HepG2 (cell line): ENCODE data around the gene MPLKIP. TPM values are rescaled to one million over a fixed set of nuclear protein-coding genes. Genes with fewer than 3 reads are reported as not detected.
A peak's percentile ranks its signal among the peaks of the same experiment; 100 is the strongest.

Experiments
- ATF7 ChIP-seq, 2 experiments: fragments of 450-650 bp in 1 of 2; sonication (generic) in 1 of 2; formaldehyde crosslinking in 1 of 2; IDR thresholded peaks; 2 replicates each; pipeline versions ENCODE4 v1.4.0 to v1.6.1; 2016 to 2020; ENCODE audit warnings: antibody characterized with exemption in 1 of 2, mild to moderate bottlenecking in 1 of 2, missing genetic modification reagents in 1 of 2
- LRRFIP1 ChIP-seq: sonication (generic); formaldehyde crosslinking; conservative IDR thresholded peaks from 2 replicates; pipeline ENCODE4 v1.4.0; 2020; ENCODE audit warnings: missing genetic modification reagents
- MED1 ChIP-seq: sonication (generic); formaldehyde crosslinking; IDR thresholded peaks from 2 replicates; pipeline ENCODE4 v1.4.0; 2020; ENCODE audit warnings: missing genetic modification reagents
- POLR2AphosphoS2 ChIP-seq: IDR thresholded peaks from 2 replicates; pipeline ENCODE4 v1.6.1; 2011; ENCODE audit warnings: low read depth, low read length, improper control_type of control experiment
- RELA ChIP-seq: sonication (generic); formaldehyde crosslinking; IDR thresholded peaks from 2 replicates; pipeline ENCODE4 v1.4.0; 2020; ENCODE audit warnings: missing genetic modification reagents
- RFX1 ChIP-seq: fragments of 450-650 bp; IDR thresholded peaks from 2 replicates; pipeline ENCODE4 v1.6.1; 2017
- SRF ChIP-seq: IDR thresholded peaks from 2 replicates; pipeline ENCODE4 v1.6.1; 2011; ENCODE audit warnings: mild to moderate bottlenecking, low read depth, low read length, moderate library complexity
- TBP ChIP-seq: sonication (generic); formaldehyde crosslinking; IDR thresholded peaks from 2 replicates; pipeline ENCODE4 v1.5.0; 2020; ENCODE audit warnings: missing genetic modification reagents
- TGIF2 ChIP-seq: IDR thresholded peaks from 2 replicates; pipeline ENCODE4 v1.6.1; 2016; ENCODE audit warnings: control low read depth, missing compliant biosample characterization
- TMF1 ChIP-seq: sonication (generic); formaldehyde crosslinking; IDR thresholded peaks from 2 replicates; pipeline ENCODE4 v1.8.1; 2022; ENCODE audit warnings: low read depth, missing genetic modification reagents
- ZBTB1 ChIP-seq: sonication (generic); formaldehyde crosslinking; IDR thresholded peaks from 2 replicates; pipeline ENCODE4 v1.4.0; 2020; ENCODE audit warnings: missing genetic modification reagents, borderline replicate concordance
- ZFP37 ChIP-seq: sonication (generic); formaldehyde crosslinking; IDR thresholded peaks from 2 replicates; pipeline ENCODE4 v1.4.0; 2020; ENCODE audit warnings: missing genetic modification reagents, borderline replicate concordance
- ZNF224 ChIP-seq: sonication (generic); formaldehyde crosslinking; IDR thresholded peaks from 2 replicates; pipeline ENCODE4 v1.5.0; 2020; ENCODE audit warnings: mild to moderate bottlenecking, missing genetic modification reagents
- ZNF232 ChIP-seq: sonication (generic); formaldehyde crosslinking; IDR thresholded peaks from 2 replicates; pipeline ENCODE4 v1.4.0; 2020; ENCODE audit warnings: missing genetic modification reagents, borderline replicate concordance
- ZNF296 ChIP-seq: sonication (generic); formaldehyde crosslinking; conservative IDR thresholded peaks from 2 replicates; pipeline ENCODE4 v1.5.0; 2020; ENCODE audit warnings: mild to moderate bottlenecking, missing genetic modification reagents
- ZNF33A ChIP-seq: sonication (generic); formaldehyde crosslinking; IDR thresholded peaks from 2 replicates; pipeline ENCODE4 v1.5.1; 2020; ENCODE audit warnings: missing genetic modification reagents, mild to moderate bottlenecking, moderate library complexity, borderline replicate concordance
- ZNF546 ChIP-seq: sonication (generic); formaldehyde crosslinking; conservative IDR thresholded peaks from 2 replicates; pipeline ENCODE4 v1.8.1; 2023; ENCODE audit warnings: mild to moderate bottlenecking, missing genetic modification reagents
- ZNF552 ChIP-seq: sonication (generic); formaldehyde crosslinking; IDR thresholded peaks from 2 replicates; pipeline ENCODE4 v1.9.0; 2022; ENCODE audit warnings: missing genetic modification reagents, mild to moderate bottlenecking, borderline replicate concordance
- ZNF562 ChIP-seq: sonication (generic); formaldehyde crosslinking; IDR thresholded peaks from 2 replicates; pipeline ENCODE4 v1.8.0; 2022; ENCODE audit warnings: missing genetic modification reagents, borderline replicate concordance
- ZNF724P ChIP-seq: sonication (generic); formaldehyde crosslinking; IDR thresholded peaks from 2 replicates; pipeline ENCODE4 v1.8.0; 2022; ENCODE audit warnings: missing genetic modification reagents, borderline replicate concordance
- ZNF749 ChIP-seq: sonication (generic); formaldehyde crosslinking; IDR thresholded peaks from 2 replicates; pipeline ENCODE4 v1.8.0; 2022; ENCODE audit warnings: mild to moderate bottlenecking, missing genetic modification reagents, moderate library complexity, borderline replicate concordance
- ZNF841 ChIP-seq: sonication (generic); formaldehyde crosslinking; IDR thresholded peaks from 2 replicates; pipeline ENCODE4 v1.8.1; 2023; ENCODE audit warnings: missing genetic modification reagents, borderline replicate concordance
- polyA plus RNA-seq, 8 experiments: library from polyadenylated mRNA; depleted of rRNA in 3 of 8; stranded (reverse) in 7 of 8; unstranded in 1 of 8; fragments of >200 nt; fragmentation: Illumina TruSeq in 4 of 8; extraction: Trizol in 4 of 8; gene quantifications; 2 replicates each; pipeline versions ENCODE4 v1.2.1 to v1.2.3, GENCODE V29; 2011 to 2016; ENCODE audit warnings: low read depth in 4 of 8, missing spikeins in 1 of 8, mixed read lengths in 1 of 8; ENCODE audit not compliant: insufficient read depth in 1 of 8
- total RNA-seq, 5 experiments: library from RNA; depleted of rRNA; stranded (reverse); fragments of >200 nt; fragmentation: Illumina TruSeq; extraction: Trizol; gene quantifications; 2 replicates each; pipeline ENCODE4 v1.2.3, GENCODE V29; 2016; ENCODE audit warnings: low read depth in 1 of 5
- TF ChIP-seq, protein P1 (sequence below): sonication (generic); formaldehyde crosslinking; IDR thresholded peaks from 2 replicates; pipeline ENCODE4 v1.5.1; 2020; ENCODE audit warnings: missing genetic modification reagents, mild to moderate bottlenecking, borderline replicate concordance
- TF ChIP-seq, protein P2 (sequence below): sonication (generic); formaldehyde crosslinking; IDR thresholded peaks from 2 replicates; pipeline ENCODE4 v1.4.0; 2020; ENCODE audit warnings: mild to moderate bottlenecking, missing genetic modification reagents
- TF ChIP-seq, protein P3 (sequence below): sonication (generic); formaldehyde crosslinking; IDR thresholded peaks from 2 replicates; pipeline ENCODE4 v1.8.0; 2022; ENCODE audit warnings: missing genetic modification reagents, mild to moderate bottlenecking, borderline replicate concordance

The MPLKIP gene
- total and polyA plus RNA-seq, 2 of the 13 experiments (the other 11 are each of a cell fraction or from before 2014, with no cell fraction given): 40.1 to 45.7 TPM

DNA sequence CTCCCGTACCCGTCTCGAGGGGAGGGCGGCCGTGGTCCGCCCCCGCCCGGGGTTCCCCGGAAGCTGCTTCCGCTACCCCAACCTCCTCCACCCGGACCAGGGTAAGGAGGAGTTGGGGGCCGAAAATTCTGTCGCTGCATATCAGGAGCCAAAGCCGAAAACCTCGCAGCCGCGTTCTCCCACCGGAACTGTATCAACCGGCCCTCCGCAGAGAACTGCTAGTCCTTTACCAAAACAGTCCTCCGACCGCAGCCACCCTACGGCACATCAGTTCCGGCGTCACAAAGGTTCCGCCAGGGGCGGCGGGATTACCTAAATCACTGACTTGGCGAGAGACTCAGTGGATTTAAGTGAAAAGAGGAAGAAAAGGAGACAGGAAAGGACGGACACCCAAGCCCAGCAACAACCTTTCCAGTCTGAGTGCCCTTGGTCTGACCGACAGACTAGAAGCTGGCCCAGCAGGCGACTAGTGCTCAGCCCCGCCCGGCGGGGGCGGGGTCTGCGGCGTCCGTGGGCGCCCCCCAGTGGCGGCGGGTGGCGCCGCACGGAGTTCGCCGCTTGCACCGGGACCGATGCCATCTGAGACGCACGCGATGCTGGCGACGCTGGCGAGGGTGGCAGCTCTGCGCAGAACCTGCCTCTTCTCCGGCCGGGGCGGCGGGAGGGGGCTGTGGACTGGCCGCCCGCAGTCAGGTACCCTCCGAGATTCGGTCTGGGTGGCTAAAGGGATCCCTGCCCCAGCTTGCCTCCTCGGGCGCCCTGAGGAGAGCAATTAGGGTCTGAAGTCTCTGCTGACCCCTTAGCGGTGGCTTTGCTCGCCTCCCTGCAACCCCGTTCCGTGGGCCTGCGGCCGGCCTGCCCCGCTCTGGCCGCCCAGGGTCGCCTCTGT is at the start of gene MPLKIP, which contains the start of gene SUGCT (continued):
- TF ChIP-seq, protein P1, sequence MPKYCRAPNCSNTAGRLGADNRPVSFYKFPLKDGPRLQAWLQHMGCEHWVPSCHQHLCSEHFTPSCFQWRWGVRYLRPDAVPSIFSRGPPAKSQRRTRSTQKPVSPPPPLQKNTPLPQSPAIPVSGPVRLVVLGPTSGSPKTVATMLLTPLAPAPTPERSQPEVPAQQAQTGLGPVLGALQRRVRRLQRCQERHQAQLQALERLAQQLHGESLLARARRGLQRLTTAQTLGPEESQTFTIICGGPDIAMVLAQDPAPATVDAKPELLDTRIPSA (CRISPR knock-in tag): no peak
- no peak for TF ChIP-seq ZNF562 (CRISPR knock-in tag)
- TF ChIP-seq RFX1: no peak
- TF ChIP-seq RELA (CRISPR knock-in tag): no peak
- TF ChIP-seq LRRFIP1 (CRISPR knock-in tag): no peak
- TF ChIP-seq, protein P2, sequence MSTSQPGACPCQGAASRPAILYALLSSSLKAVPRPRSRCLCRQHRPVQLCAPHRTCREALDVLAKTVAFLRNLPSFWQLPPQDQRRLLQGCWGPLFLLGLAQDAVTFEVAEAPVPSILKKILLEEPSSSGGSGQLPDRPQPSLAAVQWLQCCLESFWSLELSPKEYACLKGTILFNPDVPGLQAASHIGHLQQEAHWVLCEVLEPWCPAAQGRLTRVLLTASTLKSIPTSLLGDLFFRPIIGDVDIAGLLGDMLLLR (CRISPR knock-in tag): peak; percentile 84
- TF ChIP-seq ZNF33A: peak; percentile 65; the same call in 1 of the 2 replicates
- no peak; the same call in 1 of the 2 replicates for TF ChIP-seq TMF1 (CRISPR knock-in tag)
- no peak; the same call in 1 of the 2 replicates for TF ChIP-seq ZNF546 (CRISPR knock-in tag)
- TF ChIP-seq MED1 (CRISPR knock-in tag): peak; percentile 69; the same call in 1 of the 2 replicates
- no peak for TF ChIP-seq POLR2AphosphoS2
- peak; percentile 33; the same call in 1 of the 2 replicates for TF ChIP-seq TGIF2
- TF ChIP-seq, protein P3, sequence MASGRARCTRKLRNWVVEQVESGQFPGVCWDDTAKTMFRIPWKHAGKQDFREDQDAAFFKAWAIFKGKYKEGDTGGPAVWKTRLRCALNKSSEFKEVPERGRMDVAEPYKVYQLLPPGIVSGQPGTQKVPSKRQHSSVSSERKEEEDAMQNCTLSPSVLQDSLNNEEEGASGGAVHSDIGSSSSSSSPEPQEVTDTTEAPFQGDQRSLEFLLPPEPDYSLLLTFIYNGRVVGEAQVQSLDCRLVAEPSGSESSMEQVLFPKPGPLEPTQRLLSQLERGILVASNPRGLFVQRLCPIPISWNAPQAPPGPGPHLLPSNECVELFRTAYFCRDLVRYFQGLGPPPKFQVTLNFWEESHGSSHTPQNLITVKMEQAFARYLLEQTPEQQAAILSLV (CRISPR knock-in tag): 0 out of 2 replicates have a peak, but pooled peaks have one; percentile 75
- TF ChIP-seq ZBTB1 (CRISPR knock-in tag): no peak
- TF ChIP-seq ATF7 (IDR thresholded peaks at IDR 0.05): no peak
- 0 out of 2 replicates have a peak, but pooled peaks have one; percentile 10 for TF ChIP-seq ATF7 (CRISPR knock-in tag; IDR thresholded peaks at IDR 0.05)
- peak; percentile 96 for TF ChIP-seq ZNF224
- peak; percentile 72 for TF ChIP-seq ZNF724P
- peak; percentile 69; the same call in 1 of the 2 replicates for TF ChIP-seq ZNF232 (CRISPR knock-in tag)
- TF ChIP-seq ZFP37: no peak
- peak; percentile 76; the same call in 1 of the 2 replicates for TF ChIP-seq SRF
- no peak for TF ChIP-seq ZNF552 (CRISPR knock-in tag)
- peak; percentile 19 for TF ChIP-seq ZNF841 (CRISPR knock-in tag)
- TF ChIP-seq ZNF749 (CRISPR knock-in tag): no peak
- no peak for TF ChIP-seq TBP (CRISPR knock-in tag)
- 0 out of 2 replicates have a peak, but pooled peaks have one; percentile 16 for TF ChIP-seq ZNF296 (CRISPR knock-in tag)
